GM20000 (cell line): Measurements from ENCODE around the gene GRAMD1B.

ENCODE experiments used
- DNase-seq: peaks from one replicate; pipeline ENCODE4 v3.0.0; 2012; ENCODE audit warnings: low spot score
- CTCF ChIP-seq: IDR thresholded peaks from 2 replicates; pipeline ENCODE4 v1.5.1; 2012; ENCODE audit warnings: mild to moderate bottlenecking, control low read depth; ENCODE audit errors: extremely low read depth, missing control alignments

GRAMD1B gene

DNA sequence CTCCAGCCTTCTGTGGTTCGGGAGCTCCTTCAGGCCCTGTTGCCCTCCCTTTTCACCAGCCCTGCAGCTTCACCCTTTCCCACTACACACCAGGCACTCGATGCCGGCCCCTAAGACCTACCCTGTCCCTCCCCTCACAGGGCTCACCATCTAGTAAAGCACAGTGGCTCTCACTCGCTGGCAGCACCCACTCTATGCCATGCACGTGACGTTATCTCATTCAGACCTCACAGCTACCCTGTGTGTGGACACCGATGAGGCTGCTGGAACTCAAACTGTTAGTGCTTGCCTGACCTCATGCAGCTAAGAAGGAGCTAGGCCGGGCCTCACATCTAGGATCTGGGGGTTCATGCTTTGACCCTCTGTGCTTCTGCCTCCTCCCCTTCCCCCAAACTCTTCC lies 178.9 kb downstream of the GRAMD1B start:
- no peak for TF ChIP-seq CTCF

DNA sequence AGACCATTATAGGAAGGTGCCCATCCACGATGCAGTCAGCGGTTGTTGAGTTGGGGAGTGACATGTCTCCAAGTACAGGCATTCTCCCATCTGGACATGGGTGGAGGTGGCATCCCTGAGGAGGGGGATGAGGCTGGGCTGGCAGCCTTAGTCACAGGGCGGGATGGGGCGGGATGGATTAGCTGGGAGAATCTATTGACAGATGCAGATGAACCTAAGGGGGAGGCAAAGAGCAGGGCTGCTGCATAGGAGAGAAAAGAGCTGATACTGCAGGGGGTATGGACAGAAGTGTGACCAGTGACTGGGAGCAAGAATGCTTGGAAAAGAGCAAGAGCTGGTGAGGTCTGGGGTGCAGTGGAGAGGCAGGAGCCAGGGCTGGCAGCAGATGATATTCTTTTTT lies 181.6 kb downstream of the GRAMD1B start:
- DNase-seq = no peak
- TF ChIP-seq CTCF = no peak

More for the DNA sequence above, 178.9 kb downstream of the GRAMD1B start:
- no peak for DNase-seq

DNA sequence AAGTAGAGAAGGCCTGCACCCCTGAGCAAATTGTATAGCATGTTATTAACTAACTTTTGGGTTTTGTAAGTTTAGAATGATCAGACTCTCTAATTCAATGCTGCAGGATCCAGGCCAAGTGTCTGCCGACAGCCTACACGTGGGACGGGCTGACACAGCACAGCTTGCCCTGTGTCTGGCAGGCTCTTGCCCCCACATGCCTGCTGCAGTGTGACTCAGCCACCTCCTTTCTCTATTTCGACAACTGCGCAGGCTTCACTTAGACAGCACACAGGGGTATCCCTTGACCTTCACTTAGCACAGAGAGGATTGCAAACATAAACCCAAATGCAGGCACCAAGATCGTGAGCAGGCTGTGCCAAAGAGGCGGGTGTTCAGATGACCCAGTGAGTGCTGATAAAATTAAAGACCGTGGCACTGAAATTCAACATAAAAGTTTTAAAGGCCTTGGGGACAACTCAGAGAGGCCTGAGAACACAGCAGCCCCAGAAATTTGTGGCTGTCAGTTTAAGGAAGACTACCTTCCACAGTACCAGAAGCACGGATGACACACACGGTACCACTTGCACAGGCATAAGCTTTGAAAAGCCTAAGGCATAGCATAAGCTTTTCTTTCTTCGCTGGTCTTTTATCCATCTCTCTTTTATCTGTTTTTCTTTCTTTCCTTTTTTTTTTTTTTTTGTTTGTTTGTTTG lies 186.6 kb downstream of the GRAMD1B start:
- no peak for DNase-seq

DNA sequence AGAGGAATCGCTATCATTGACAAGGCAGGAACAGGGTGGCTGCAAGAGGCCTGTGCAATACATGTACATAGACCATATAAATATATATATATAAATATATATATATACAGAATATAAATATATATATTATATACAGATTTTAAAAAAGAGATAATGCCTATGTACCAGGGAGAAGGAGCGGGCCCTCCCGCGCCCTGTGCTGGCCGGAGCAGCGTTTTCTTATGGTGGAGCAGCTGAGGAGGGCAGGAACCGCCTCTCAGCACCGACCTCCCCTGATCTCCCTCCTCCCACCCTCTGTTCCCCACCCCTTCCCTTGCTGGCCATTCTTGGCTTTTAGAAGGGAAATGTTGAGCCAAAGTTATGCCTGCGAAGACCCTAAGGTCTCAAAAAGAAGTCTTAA lies 192.5 kb downstream of the GRAMD1B start:
- no peak for TF ChIP-seq CTCF
- no peak for DNase-seq

More for the DNA sequence above, 186.6 kb downstream of the GRAMD1B start:
- TF ChIP-seq CTCF = no peak

DNA sequence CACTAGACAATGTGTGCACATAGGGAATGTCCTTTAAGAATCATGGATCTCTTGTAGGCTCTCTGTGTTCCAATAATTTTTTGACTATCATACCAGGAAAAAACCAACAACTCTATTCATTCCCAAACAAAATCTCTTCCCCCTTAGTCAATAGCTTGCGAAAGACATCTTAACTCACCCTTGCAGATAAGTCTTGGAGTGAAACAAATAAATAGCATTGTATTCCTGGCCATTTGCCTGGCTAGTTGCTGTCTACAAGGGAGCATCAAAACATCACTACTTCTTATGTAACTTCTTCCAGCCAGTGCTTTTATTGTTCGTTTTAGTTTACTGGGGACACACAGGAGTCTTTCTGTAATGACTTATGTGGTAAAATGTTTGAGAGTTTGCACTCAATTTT lies 194.9 kb downstream of the GRAMD1B start:
- TF ChIP-seq CTCF = no peak
- no peak for DNase-seq

GRCh38 chr11:123628936-123629683 lies 199.0 kb downstream of the GRAMD1B start:
- DNase-seq = no peak
- TF ChIP-seq CTCF = no peak

- TF ChIP-seq CTCF = no peak
These were observed 200.1 kb downstream of the GRAMD1B start for GRCh38 chr11:123630126-123630608.

More at GRCh38 chr11:123630126-123630608, 200.1 kb downstream of the GRAMD1B start:
- no peak for DNase-seq
